Hypothalamus (tissue), 51 donors: ENCODE results near the gene TPO.
"Not testable (repeated sequence)": the region's sequence is repeated elsewhere in the genome, so short reads cannot be mapped to it uniquely, and the experiment has no call there.

Experiments
- DNase-seq, 51 donors: peaks; one replicate each; lab custom pipeline; 2025; lab: John Stamatoyannopoulos, UW

Gene TPO

DNA sequence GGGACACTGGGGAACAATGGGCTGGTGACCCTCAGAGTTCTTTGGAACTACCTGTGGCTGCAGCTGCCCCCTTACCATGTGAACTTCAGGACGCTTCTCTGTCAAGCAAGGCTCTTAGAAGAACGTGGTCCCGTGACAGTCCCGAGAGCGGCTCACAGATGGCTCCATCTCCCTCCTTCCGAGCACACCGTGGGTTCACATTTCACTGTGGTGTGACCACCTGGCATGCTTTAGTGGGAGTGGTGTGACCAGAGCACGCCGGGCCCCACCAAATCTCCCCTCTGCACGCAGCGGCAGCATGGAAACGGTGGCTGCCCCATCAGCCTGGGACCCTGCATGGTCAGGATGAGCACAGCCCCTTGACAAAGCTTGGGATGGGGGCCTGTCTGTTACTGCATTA lies 9.7 kb upstream of the TPO start:
- DNase-seq = no peak

DNA sequence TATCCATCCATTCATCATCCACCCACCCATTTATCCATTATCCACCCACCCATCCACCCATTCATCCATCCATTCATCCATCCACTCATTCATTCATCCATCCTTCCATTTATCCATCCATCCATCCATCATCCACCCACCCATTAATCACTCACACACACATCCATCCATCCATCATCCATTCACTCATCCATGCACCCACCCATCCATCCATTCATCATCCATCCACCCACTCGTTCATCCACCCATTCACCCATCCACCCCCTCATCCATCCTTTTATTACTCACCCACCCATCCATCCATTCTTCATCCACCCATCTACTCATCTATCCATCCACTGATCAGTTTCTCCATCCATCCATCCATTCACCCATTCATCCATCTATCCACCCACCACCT lies 8.1 kb upstream of the TPO start:
- DNase-seq = no peak

DNA sequence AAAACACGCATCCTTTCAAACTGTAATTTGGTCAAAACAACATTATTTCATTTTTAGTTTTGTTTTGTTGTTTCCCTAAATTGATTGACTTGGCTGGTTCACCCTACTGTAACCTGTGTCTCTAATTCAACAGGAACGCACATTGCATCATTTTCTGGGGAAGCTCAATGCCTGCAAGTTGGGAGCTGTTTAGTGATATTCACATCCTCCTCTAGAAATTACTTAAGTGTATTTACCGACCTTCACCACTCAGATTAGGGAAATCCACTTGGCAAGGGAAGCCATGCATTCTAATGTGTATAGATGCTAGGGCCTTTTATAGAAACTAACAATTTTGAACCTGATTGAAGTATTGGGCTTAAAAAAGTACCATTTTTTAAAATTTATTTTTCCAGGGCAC lies 7.3 kb upstream of the TPO start:
- DNase-seq = no peak

DNA sequence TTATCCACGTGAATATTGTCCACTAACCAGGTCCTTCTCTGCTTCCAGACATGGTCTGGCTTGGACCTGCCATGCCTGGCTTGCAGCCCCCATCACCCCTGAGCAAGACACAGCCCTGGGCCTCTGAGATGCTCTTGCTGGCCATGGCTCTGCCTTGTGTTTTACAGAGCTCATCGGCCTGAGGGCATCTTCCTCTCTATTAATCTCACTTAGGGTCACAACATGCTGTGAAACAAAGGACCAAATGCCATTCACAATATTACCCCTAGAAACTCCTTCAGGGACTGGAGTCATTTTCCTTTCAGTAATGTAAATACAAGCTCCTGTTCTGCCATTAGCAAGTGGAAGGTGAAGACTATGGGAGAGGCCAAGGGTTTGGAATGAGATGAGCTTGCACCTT lies 6.8 kb upstream of the TPO start:
- no peak for DNase-seq

DNA sequence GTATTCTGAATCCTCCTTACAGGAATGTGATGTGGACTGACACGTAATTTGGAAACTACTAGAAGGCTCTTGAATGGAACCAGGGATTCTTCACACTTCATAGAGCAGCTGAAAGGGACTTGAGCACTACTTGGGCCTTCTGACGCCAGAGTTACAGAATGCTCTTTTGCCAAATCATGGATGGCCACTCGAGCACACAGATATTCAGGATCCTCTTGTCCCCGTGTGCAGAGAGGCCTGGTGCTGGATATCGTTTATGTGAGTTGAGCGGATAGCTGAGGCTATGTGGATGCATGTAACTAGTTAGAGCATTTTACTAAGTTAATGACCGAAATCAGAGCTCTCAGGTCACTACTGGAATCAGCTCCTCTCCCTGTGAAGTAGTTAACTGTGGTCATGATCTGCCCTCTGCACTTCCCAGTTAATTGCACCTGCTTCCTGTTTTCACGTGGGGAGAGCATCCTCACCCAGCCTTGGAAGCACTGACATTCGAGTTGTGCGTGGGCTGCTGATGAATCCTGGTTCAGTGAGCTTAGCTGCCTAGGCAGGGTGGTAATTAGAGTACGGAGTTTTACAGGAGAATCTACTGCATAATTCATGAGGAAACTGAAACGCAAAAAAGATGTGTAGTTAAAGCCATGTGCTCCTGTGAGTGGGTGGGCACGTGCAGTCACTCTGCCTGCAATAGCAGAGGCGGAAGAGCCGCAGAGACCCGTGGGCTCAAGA lies 5.2 kb upstream of the TPO start:
- peak in 1 of 51 donors; percentile 13 for DNase-seq

DNA sequence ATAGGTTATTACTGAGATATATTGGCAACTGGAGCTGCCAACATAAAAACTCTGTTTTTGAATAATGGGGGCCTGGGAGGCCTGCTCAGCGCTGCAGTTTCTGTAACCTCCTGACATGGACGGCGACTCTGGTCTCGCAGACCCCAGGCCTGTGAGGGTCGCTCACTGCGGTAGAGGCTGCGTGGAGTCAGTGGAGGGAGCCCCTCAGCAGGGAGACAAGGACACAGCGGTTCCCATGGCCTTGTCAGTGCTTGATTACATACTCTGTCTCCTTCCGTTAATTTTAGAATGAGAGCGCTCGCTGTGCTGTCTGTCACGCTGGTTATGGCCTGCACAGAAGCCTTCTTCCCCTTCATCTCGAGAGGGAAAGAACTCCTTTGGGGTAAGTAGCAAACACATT lies 858 bp downstream of the TPO start:
- DNase-seq = no peak

DNA sequence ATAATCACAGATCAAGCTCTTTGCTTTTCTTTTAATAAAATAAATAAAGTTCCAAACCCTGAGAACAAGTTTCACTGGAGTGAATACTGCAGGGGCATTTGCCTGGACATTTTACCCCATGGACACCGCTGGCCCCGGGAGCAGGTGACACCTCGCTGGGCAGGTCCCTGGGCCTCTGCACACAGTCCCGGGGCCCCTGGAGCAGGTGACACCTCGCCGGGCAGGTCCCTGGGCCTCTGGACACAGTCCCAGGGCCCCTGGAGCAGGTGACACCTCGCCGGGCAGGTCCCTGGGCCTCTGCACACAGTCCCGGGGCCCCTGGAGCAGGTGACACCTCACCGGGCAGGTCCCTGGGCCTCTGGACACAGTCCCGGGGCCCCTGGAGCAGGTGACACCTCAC lies 1.6 kb downstream of the TPO start:
- DNase-seq = not testable (repeated sequence)

DNA sequence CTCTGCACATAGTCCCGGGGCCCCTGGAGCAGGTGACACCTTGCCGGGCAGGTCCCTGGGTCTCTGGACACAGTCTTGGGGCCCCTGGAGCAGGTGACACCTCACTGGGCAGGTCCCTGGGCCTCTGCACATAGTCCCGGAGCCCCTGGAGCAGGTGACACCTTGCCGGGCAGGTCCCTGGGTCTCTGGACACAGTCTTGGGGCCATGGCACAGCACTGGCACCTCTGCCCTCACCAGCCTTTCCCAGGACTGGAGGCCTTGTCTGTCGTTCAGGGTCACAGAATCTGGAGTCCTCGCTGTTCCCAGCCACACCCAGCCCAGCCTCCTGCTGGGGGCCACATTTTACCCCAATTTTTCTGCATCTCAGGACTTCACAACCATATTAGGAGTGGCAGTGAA lies 2.2 kb downstream of the TPO start:
- no peak for DNase-seq

DNA sequence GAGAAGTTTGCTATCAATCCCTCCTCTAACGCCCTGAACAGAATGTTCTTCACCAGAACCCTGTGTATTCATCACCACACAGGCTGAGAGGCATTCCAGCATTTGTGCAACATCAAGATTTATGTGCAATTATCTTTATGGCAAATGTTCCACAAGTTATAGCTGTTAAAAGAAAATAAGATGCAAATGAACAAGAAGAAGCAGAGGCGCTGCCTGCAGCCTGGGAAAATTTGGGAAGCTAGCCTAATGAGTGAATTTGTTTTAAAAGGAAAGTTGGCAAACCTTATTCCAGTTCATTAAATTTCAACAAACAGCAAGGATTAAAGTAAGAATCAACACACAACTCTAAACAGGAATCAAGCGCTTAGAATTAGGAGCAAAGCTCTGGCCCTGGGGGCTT lies 5.3 kb downstream of the TPO start:
- DNase-seq = no peak

DNA sequence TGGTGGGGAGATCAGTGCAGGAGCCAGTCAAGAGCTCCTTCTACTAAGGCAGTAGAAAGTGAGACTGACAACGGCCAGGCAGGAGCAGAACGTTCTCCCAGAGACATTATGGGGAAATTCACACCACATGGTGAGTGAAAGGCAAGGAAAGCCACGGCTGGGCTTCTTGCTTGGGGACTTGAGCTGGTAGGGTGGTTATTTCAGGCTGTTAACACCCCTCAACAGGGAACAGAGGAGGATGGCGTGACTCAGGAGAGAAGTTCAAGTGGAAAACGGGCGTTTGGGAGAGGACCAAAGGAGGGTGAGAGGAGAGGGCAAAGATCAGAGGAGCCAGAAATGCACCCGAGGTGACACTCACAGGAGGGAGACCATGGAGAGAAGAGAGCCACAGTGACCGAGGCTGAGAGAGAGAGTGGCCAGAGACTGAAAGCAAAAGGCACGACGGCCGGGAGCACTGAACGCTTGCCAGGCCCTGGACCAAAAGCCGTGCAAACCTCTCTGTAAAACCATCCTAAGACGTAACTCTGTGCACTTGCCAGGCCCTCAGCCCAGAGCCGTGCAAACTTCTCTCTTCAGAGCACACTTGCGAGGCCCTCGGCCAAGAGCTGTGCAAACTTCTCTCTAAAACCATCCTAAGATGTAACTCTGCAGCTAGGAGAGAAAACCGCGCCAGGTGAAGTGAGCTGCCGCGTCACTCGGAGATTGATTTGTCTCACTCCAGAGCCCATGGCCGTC lies 7.7 kb downstream of the TPO start:
- no peak for DNase-seq

DNA sequence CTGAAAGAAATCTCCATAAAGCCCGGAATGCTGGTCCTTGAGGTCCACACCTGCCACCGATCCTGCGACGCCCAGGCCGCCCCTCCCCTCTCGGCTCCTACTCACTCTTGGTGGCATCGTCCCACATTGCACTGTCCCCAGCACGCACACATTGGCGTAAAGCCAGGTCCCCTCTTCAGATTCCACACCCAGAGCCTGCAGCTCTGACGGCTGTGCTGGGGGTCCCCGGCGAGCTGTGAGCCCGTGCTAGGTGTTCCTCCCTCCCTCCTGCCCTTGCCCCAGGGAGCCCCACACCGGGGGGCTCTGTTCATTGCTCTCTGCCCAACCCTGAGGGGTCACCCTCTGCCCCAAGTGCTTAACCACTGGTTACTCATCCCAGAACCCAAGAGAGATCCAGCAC lies 8.5 kb downstream of the TPO start:
- DNase-seq = no peak

DNA sequence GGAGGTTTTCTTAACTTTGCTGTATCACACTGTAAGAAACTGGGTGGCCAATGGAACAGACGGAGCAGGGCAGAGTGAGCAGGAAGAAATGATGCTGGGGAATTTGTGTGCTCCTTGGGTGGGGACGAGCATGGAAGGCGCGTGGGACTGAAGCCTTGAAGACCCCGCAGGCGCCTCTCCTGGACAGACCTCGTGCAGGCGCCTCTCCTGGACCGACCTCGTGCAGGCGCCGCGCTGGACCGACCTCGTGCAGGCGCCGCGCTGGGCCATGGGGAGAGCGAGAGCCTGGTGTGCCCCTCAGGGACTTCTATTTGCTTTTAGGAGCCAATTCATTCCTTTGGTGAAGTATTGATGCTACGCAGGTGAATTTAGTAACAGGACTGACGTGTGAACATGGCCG lies 8.9 kb downstream of the TPO start:
- no peak for DNase-seq

DNA sequence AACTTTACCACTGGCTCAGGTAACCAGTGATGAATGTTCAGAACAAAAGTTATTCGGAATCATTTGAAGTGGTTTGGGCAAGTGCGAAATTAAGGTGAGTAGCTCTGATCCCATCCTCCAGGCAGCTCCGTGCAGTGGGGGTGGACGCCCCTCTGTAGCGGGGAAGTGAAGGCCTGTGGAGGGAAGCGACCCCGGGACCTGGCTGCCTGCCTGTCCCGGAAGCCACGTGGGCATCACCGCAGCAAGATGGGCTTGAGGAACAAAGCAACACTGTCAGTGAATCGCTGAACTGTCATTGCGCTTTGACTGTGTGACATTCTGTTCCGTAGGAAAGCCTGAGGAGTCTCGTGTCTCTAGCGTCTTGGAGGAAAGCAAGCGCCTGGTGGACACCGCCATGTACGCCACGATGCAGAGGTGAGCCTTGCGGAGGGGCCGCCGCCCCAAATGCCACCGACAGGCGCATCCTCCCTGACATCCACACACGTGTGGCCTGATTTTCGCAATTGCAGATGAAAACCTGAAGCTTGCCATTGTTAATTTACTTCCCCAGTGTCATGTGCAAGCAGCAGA lies 9.5 kb downstream of the TPO start:
- no peak for DNase-seq

DNA sequence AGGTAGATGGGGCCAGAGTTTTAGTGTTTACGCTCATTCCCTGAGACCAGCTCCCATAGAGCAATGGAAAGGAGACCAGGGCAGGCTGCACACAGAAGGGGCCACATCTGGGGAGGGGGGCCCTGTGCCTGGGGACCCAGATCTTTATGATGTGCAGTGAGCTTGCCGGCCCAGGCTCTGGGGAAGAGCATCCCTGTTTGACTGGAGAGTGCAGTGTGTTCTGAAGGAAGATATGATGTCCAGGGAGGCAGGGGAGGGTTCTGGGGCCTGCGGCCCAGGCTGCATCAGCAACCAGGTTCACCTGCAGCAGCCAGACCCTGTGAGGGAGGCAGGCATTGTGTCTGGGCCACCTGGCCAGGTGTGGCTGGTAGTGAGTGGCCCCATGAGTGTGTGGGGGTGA lies 13.8 kb downstream of the TPO start:
- no peak for DNase-seq

DNA sequence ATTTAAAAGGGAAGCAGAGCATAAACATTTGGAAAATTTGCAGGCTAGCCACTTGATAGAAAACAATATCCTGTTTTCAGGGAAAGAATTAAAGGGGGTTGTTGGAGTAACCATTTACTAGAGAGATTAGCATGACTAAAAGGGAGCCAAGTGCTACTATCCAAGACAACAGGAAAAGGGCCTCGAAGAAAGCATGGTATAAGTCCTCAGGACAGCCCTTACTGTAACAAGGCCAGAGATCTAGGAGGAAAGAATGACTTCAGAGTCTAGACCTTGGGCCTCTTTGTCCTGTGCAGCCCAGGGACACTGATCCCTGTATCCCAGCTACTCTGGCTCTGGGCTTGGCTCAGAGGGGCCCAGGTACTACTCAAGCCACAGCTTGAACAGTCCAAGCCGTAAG lies 16.6 kb downstream of the TPO start:
- DNase-seq = no peak

DNA sequence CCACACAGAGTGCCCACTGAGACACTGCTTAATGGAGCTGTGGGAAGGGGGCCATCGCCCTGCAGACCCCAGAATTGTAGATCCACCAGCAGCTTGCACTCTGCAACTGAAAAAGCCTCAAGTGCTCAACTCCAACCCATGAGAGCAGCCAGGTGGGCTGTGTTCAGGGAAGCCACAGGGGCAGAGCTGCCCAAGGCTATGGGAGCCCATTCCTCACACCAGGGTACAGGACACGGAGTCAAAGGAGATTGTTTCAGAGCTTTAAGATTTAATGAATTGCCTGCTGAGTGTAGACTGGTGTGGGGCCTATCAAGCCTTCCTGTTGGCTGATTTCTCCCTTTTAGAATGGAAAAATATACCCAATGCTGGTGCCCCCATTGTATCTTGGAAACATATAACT lies 17.2 kb downstream of the TPO start:
- no peak for DNase-seq

DNA sequence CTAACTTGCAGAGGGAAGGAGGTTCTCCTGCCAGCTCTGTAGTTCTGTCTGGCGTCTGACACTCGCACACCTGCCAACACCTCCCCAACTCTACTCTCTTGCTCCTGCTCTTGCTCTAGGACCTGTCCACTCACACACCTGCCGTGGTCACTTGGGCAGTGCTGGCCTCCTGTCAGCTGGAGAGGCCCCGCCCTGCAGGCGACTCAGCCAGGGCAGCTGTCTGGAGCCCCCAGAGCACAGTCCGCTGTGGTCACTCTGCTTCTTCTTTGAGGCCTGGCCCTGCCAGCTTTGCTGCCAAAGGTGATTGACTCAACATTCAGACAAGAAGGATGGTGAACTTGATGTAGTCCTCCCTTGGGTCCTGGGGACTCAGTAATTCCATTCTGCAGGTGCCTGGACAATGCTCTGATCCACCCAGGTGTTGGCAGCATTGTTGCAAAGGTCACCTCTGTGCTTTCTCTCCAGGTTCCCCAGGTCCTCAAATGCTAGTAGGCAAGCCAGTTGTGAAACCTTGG lies 18.7 kb downstream of the TPO start:
- DNase-seq = no peak

DNA sequence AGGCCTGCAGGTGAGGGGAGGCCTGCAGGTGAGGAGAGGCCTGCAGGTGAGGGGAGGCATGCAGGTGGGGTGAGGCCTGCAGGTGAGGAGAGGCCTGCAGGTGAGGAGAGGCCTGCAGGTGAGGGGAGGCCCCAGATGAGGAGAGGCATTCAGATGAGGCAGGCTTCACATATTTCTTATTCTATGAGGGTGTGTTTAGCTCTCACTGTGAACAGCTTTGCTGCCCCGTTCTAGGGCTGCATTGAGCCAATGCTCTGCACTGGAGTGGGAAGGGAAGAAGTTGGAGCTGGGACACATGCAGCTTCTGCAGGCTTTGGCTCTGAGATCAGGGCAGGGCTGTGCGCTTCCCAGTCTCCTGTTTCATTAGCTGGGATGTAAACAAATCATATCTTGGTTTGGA lies 19.5 kb downstream of the TPO start:
- DNase-seq = no peak

DNA sequence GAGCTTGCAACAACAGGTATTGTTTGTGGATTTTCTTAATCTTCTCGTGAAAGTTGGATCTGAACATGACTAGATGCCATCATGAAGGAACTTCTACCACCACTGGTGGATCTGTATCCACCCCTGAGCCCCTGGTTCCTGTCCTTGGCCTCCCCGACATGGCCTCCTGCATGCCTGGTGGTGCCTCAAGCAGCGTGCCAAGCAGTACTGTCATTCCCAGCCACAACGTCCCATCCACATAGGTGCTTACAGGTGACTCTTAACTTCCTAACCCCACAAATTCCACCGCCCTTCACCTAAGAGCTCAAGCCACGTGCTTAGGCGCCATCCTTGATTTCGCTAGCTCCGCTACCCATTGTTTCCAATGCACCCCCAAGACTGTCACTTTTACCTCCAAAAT lies 23.1 kb downstream of the TPO start:
- no peak for DNase-seq

DNA sequence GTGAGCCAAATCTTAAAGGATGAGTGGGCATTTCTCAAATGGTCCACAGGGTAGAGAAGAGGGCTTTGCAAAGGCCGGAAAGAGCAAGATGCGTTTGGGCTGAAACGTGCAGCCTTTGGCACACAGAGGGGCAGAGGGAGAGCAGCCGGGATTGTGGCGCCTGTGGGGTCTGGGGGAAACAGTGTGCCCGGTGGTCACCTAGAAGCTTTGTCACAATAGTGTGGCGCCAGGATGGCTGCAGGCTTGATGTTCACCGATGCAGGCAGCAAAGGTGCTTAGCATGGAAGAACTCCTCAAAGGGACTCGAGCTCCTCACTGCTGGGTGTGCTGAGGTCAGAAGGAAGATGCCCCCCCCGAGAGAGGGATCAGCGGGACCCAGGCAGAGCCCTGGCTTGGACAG lies 23.8 kb downstream of the TPO start:
- no peak for DNase-seq

DNA sequence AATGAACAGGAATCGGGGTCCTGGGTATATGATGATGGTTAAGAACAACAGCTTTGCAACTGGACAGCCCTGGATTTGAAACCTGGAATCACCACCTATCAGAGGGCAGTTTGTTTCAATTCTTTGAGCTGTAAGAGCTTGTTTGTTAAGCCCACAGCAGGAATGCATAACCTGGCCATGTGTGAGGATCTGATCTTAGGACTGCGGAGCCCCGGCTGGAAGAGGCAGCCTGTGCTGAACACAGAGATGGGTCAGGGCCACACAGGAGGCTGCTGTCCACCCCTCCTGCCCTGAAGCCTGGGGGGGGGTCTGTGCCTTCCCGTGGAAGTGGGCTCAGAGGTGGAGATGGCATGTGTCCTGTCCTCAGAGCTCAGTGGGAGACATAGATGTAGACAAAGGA lies 24.3 kb downstream of the TPO start:
- DNase-seq = no peak

DNA sequence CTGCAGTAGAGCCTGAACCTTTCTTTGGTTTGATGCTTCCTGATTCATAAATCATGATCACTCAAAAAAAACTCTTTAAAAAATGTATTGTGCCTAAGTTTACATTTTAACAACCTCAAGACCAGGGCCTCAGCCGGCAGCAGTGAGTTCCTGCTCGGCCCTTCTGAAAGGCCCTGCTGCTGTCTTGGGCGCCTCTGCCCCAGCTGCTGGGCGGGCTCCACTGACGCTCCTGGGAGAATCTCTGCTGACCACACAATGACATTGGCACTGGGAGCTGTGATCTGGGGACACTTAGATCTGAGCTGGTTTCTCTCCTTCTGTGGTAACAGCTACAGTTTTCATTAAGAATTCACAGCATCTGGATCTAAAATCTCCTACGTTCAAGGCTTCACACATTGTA lies 25.7 kb downstream of the TPO start:
- no peak for DNase-seq
